ENCODE results near the gene ADCY3.

DNA sequence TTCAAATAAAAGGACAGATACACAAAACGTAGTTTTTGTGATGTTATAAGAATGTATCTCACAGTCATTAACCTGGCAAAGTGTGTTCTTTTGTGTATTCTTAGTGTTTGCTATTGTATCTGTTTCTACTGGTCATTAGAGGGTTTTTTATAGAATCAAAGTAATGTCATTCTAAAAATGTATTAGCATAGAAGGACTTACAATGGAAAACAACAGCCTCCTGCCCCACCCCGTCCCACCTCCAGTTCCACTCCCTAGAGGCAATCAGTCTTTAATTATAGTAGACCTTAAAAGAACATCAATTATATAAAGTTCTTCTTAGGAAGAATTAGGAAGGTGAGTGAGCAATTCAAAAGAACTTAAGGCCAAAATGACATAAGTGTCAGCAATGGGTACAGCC is 37.9 kb upstream of the ADCY3 start:
- TF ChIP-seq CTCF (IDR thresholded peaks at IDR 0.05; ENCODE audit: low read length) (no peak), EZH2 (IDR thresholded peaks at IDR 0.05; ENCODE audit: borderline replicate concordance, low read length) (no peak)

Data from OCI-LY1 (cell line).